ENCODE measurements around the gene GALNT9.

GALNT9 gene

DNA sequence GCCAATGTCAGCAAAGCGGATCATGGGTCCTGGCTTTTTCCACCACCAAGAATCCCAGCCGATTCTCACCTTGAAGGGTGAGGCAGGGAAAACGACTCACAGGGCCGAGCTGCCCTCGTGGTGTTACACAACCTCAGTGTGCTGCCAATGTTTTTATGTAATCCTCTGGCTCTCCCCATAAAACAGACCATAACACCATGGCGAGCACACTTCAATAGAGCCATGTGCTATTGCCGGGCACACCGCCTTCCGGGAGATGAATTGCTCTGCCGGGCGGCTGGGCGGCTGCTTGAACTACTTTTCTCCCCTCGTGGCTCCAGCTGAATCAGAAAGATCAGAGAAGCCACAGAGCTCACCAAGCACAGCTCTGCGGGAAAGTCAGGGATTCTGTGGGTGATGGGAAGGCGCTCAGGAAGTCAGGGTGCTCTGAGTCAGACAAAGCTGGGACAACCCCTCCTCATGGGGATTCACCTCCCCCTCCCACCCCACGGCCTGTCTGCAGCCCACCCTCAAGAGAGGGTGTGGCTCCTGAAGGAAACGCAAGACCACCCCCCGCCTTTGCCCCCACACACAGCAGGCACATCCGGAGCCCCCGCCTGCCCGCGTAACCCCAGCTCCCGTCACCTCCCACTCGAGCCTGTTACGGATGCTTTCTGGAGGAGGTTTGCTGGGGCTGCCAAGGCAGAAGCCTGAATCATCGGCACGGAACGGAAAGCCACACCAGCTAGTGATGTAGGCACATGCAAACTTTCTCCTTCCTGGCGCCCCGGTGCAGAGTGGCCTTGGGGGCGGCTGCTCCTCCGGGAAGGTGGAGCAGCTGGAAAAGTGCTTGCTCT is 1.8 kb downstream of the GALNT9 start:
- in situ Hi-C loops (cut with MboI; ENCODE audit: low sequenced_read_pairs), result no loop called here

DNA sequence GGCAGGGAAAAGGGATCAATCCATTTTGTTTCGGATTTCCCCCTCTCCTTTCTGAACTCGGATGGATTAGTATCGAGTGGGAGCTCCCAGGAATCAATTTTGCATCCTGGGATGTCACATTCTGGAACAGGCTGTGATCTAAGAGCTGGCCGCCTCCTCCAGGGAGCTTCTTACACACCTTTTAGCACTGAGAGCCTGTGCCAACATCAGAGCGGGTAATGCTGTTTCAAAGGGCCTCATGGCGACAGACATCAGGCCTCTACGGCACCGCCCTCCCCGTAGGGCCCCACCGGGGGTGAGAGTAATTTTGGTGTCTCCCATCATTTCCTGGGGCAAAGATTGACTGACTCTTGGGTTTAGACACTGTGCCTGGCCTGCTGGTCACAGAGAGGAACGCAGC is 2.7 kb downstream of the GALNT9 start:
- in situ Hi-C loops (cut with MboI; ENCODE audit: low sequenced_read_pairs), result no loop called here

DNA sequence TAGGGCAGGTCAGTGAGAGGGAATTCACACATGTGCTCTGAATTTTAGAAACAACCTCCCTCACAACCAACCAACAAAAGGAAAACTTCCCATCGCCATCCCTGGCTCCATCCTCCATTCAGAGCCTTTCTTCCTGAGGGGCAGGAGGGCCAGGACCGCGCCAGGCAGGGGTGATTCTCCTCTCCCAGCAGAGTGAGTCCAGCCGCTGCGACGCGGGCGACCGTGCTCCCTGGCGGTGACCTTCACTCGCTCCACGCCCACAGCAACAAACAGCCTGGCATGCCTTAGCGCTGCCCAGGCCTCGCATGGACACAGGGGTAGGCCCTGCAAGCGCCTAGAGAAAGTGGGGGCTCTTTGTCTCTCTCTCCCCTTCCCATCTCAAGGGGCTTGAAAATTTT is 3.7 kb downstream of the GALNT9 start:
- in situ Hi-C loops (cut with MboI; ENCODE audit: low sequenced_read_pairs), result no loop called here

DNA sequence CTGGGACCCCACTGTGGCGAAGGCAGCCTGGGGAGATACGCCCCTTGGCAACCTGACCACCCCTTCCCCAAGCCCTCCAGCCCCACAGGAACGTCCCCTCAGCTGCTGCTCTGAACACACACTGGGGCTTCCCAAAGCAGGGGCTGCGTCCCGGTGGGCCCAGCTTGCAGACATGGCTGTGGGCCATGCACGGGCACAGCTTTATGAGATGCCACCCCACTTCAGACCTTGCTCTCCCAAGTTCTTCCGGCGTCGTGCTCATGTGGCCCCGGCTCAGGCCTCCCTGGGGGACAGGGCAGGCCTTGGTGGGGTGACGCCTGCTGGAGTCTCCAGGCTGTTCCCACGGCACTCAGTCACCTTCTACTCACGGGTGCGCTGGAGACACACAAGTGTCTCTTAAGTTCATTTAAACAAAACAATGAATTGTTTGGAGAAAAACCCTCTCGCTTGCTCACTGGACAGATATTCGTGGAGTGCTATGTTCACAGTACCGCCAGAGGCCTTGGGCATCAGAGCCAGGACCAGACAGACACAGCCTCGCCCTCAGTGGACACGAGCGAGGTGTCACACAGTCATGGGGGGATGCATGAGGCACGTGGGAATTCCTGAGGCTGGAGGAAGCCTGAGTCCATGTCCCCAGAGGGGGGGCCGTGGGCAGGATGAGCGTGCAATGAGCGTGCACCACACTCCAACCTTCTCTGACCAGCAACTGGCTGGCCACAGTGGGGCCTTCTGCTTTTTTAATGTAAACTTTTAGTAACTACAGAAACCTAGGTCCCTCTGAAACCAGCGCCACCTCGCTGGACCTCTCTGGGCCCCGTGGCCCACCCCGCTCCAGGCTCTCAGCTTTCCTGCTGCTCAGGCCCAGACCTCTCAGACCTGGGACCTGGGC is 4.3 kb downstream of the GALNT9 start:
- in situ Hi-C loops (cut with MboI; ENCODE audit: low sequenced_read_pairs), result no loop called here

DNA sequence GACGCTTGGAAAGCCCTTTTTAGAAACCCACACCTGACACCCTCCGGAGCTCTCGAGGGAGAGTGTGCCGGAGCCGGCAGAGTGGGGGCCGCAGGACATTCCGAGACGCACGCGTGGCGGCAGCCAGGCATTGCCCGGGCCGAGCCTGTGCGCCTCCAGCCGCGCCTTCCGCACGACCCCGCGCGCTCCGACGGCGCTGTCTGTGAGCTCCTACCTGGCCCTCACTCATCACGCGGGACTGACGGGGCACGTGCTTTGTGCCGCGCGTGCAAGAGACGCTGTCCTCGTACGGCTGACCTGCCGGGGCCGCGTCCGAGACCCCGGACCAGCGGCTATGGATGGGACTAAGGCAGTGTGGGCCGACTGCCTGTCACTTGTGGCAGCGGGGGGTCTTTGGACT is 5.2 kb downstream of the GALNT9 start:
- in situ Hi-C loops (cut with MboI; ENCODE audit: low sequenced_read_pairs), result no loop called here

DNA sequence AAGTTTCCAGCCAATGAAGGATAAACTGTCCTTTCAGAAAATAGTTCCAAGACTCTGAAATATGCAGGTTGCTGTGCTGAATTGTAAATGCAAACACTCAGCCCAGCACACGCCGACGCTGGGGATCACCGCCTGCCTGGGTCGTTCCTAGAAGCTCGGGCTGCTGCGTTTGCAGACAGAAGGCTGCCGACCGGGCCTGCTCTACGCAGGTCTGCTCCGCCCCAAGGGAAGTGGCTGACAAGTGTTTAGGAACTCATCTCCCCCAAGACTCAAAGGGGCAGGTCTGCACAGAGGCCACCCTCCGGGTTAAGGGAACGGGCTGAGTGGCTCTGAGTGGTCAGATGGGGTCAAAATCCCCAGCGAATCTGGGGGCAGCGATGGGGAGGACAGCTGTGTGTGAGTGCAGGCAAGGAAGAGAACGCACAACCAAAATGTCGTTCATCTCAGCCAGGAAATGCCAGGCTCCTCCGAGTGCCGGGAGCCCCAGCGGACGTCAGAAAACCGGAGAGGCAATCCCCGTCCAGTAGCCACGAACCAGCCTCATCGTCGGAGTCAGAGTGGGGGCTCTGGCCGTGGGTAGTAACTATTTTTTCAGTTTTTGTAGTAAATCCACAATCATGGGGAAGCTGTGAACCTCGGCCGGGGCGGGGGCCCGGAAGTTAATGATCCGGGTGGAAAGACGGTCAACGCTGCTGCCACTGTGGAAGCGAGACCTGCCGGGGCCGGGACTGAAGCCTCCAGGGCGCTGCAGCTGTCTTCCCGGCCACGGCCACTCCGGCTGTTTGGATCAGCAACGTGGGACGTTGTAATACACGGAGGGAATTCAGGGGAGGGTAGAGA is 6.0 kb downstream of the GALNT9 start:
- in situ Hi-C loops (cut with MboI; ENCODE audit: low sequenced_read_pairs), result no loop called here

DNA sequence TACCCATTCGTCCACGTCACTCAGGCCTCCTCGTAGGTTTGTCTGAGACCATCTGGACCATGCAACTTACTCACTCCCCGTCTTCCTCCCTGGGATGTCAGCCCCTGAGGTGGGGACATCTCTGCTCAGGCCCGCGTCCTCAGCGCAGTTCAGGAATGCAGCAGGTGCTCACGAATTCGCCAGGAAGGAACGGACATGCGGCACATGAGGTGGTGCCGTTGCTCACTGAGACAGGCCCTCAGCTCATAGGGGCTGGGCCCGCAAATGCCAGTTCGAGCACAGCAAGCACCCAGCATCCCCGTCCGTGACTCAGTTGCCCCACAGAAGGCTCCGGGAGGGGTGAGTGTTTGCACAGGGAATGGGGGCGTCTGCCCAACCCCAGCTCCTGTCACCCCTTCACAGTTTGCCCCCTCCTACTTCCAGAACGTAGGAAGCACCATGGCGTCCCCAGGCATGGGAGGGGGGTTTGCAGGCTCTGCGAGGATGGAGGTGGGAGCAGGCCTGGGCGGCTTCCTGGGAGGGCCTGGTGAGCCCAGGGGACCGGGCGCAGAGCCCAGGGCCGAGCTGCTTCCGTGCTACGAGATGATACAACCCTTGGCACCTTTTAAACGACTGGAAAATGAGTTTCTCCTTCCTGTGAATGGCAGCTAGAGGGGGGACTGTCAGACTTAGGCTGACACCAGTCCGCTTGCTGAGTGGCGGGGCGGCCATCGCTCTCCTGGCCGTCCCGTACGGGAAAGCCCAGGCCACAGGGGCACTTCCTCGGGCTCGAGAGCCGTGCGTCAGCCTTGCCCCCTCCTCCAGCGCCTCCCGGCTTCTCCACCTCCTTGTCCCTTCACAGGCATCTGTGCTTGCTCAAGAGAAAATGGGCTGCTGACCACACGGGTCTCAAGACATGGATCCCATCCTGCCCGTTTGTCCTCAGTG is 6.9 kb downstream of the GALNT9 start:
- in situ Hi-C loops (cut with MboI; ENCODE audit: low sequenced_read_pairs), result no loop called here

DNA sequence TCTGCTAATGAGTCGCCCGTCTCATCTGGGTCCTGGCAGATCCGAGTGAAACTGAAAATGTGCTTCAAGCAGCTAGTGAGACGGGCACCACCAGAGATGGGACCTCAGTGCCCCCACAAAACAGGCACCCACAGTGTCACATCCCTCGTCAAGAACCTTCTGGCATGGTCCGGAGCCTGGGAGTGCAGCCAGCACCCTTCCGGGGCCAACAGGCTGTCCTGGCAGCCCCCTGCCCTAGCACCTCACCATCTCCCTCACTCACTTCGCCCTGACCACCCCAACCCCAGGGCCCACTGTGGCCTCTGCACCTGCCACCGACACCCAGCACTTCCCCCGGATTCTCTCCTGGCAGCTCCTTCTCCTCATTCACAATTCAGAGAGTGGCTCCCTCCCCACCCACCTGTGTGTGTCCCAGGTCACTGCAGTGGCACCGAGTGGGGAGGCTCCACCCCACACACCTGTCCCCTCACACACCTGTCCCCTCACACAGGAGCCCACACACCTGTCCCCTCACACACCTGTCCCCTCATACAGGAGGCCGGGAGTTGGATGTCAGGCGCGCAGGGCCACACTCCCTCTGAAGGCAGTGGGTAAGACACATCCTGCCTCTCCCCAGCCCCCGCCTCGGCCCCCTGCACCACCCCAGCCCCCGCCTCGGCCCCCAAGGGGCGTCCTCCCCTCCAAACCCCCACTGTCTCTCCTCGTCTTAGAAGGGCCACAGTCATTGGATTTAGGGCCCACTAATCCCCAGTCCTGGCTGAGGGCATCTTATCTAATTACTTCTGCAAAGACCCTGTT is 7.9 kb downstream of the GALNT9 start:
- in situ Hi-C loops (cut with MboI; ENCODE audit: low sequenced_read_pairs), result no loop called here

DNA sequence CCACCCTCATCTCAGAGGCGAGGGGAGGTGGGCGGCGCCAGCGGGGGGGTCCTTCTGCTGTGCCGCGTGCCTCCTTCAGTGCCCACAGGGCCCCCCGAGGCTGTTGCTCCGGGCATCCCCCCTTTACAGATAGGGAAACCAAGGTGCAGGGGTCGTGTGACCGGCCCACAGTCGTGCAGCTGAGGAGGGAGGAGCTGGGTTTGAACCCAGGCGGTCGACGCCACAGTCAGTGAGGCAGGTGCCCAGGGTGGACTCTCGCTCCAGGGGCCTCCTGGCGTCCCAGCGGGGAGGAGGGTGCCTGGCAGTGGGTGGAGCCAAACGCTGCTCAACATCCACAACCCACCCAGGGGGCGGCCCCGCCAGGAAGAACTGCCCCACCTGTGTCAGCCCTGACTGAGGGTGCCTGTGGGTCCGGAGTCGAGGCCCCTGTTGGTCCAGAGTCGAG is 8.6 kb downstream of the GALNT9 start:
- in situ Hi-C loops (cut with MboI; ENCODE audit: low sequenced_read_pairs), result no loop called here

DNA sequence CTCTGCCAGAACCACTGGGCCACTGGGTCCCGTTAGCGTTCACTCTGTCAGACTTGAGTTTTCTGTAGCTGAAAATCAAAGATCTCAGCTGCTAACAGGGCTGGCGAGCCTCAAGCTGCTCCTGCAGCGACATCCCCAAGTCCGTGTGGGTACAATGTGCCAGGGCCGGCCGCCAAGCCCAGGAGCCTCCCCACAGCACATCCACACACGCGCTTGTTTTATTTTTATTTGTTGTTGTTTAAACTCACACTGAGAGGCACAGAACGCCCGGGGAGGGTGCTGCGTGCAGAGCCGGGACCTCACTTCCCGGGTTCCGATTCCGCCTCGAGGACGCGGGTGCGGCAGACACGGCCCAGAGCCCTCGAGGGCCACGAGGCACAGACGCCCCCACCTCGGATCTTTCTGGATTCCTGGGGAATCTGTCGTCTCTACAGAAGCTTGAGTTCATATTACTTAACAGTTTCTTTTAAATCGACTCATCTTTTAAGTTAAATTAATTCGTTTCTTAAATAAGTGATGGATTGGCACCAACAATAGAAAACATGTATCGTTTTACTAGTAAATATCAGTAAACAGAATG is 9.3 kb downstream of the GALNT9 start:
- in situ Hi-C loops (cut with MboI; ENCODE audit: low sequenced_read_pairs), result no loop called here

DNA sequence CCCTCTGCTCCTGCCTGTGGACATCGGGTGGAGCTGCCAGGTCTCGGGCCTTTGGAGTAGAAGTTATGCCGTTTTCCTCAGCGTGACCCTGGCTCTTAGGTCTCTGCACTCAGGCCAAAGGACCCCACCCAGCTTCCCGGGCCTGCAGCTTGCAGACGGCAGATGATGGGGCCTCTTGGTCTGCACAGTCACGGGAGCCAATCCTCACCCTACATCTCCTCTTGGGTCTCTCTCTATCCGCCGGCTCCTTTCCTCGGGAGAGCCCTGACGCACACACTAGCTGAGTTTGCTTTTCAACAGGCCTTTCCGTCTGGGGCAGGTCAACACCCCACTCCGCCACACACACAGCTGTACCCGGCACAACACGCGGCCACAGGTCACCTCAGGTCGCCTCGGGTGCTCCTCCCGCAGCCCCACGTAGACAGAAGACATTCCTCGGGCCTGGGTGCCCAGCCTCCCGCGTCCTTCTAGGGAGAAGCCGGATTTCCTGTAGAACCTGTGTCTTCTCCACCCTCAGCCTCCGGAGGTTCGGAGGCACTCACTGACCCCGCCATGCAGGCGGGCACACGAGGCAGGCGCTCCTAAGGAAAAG is 9.9 kb downstream of the GALNT9 start:
- in situ Hi-C loops (cut with MboI; ENCODE audit: low sequenced_read_pairs), result no loop called here

DNA sequence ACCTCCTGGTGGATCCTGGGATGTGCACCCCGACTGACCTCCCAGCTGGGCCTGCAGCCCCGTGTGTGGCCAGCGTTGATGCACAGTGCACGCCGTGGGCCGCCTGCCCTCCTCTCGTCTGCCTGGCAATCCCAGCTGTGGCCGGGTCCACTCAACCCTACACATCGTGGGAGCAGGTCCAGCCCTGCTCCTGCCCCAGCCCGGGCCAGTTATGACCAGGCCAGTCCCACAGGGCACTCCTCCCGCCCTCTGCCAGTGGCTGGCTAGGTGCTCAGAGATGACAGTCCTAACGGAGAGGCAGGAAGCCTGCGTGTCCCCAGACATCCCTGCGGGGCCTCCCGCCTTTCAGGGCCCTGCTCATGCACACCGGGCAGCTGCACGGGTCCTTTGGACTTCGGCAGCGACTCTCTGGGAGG is 10.8 kb downstream of the GALNT9 start:
- in situ Hi-C loops (cut with MboI; ENCODE audit: low sequenced_read_pairs), result no loop called here

DNA sequence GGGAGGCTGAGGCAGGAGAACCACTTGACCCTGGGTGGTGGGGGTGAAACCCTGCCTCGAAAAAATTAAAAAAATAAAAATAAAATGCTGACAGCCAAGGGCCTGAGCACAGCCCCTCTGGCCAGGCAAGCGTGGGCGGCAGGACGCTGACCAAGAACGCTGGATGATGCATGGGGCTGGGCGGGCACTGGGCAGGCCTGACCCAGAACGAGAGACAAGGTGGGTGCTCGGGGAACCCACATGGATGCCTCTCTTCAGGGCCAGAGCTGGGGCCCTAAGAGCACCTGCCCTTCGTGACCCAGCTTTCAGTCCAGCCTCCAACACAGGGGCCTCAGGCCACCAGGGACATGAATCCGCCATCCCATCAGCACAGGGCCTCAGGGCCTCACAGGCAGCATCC is 11.3 kb downstream of the GALNT9 start:
- in situ Hi-C loops (cut with MboI; ENCODE audit: low sequenced_read_pairs), result no loop called here

DNA sequence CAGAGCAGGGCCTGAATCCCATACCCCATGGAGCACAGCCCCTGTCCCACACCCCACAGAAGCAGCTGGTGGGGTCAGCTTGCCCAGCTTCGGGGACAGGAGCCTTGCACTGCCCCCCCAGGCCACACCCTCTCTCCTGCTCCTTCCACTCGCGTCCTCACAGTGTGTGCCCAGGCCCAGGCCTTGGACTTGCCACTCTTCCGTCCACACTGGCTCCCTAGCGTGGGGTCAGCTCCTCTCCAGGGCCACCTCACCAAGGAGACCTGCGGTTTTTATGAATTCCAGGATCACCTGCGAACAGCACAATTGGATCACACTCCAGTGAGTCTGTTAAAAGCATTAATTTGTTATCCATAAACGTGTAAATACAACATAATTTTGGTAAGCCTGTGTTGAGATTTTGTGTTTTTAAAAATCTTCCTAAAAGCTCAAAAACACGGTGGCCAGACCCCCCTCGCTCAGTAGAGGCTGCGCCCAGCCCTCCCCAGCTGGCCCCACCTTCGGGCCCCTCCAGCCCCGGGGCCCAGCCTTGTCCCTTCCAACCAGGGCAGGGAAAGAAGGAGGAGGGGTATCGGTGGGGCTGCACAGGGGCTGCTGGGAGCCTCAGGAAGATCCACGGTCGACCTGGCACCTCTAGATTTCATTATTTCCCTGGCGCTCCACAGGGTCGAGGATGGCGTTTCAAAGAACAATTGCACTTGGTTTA is 12.0 kb downstream of the GALNT9 start:
- in situ Hi-C loops (cut with MboI; ENCODE audit: low sequenced_read_pairs), result no loop called here

DNA sequence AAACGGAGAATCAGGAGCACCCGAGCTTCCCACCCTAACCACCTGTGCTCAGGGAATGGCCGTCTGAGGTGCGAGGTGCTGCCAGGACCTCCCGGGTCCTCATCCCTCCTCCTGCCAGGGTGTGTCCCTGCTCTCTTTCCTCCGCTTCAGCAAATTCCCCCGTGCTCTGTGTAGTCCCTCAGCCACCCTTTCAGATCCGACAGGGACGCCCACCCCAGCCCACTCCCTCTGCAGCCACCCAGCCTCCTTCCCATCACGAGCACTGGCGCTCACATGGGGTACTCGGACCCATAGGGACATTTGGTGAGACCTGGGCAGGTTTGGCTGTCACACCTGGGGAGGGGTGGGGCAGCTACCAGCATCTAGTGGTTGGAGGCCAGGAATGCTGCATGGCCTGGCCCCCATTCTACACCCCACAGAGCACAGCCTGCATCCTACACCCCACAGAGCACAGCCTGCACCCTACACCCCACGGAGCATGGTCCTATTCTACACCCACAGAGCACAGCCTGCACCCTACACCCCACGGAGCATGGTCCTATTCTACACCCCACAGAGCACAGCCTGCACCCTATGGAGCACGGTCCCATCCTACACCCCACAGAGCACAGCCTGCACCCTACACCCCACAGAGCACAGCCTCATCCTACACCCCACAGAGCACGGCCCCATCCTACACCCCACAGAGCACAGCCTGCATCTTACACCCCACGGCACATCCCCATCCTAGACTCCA is 12.7 kb downstream of the GALNT9 start:
- in situ Hi-C loops (cut with MboI; ENCODE audit: low sequenced_read_pairs), result no loop called here

DNA sequence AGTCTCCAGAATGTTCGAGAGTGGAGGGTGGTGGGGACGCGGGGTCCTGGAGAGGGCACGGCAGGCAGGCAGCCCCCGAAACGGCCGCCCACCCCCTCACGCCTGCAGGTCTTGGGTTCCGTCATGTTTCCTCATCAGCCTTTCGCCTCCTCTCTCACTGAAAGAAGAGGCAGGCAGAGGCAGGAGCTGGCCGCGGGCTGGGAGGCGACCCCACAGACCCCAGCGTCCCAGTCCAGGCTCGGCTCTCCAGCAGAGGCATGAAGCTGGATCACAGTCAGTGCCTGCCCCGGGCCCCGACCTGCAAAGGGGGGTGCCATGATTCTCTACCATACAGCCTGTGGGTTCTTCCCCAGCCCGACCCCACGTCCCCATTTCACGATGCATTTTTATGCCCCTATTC is 13.4 kb downstream of the GALNT9 start:
- in situ Hi-C loops (cut with MboI; ENCODE audit: low sequenced_read_pairs), result no loop called here

DNA sequence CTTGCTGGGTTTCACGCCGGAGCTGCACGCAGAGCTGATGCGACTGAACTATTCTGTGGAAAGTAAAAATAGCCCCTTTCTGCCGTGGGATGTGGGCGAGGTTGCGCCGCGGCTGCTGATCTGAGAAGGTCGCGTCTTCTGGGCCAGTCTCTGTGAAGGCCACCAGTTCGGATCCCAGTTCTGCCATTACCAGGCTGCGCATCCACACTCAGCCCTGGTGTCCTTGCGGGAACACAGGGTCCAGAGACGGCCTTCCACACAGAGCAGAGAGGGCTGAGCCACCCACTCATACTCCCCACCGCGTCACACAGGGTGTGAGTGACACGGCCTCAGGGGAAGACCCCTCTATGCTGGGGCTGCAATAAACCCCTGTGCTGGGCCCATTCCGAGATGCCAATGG is 13.9 kb downstream of the GALNT9 start:
- in situ Hi-C loops (cut with MboI; ENCODE audit: low sequenced_read_pairs), result no loop called here

Data from HL-60/S4 treated with phorbol 12-myristate 13-acetate at 8.2 ng/mL for 4 days and 3 days (cell line).